SH-SY5Y (cell line): ENCODE data around the gene C2orf69.

Experiments used
- GATA2 ChIP-seq: IDR thresholded peaks from 2 replicates; pipeline ENCODE4 v1.6.1; 2011; ENCODE audit warnings: mild to moderate bottlenecking, low read depth, low read length
- GATA3 ChIP-seq: IDR thresholded peaks from 2 replicates; pipeline ENCODE4 v1.6.1; 2011; ENCODE audit warnings: low read depth, mild to moderate bottlenecking, low read length, moderate library complexity

GRCh38 chr2:199928226-199928625 is 17.1 kb downstream of the C2orf69 start:
- TF ChIP-seq GATA3 (no peak), GATA2 (no peak)
